NCI-H460 (cell line): Measurements from ENCODE around the gene ILF3. TPM values are rescaled to one million over a fixed set of nuclear protein-coding genes. Genes with fewer than 3 reads are reported as not detected.

Experiments
- DNase-seq: peaks from one replicate; pipeline ENCODE4 v3.0.0-alpha.2; 2016; ENCODE audit warnings: low read depth; ENCODE audit errors: extremely low read depth
- small RNA-seq, 2 experiments: library from RNA; depleted of rRNA; stranded (forward); fragments of <200 nt; gene quantifications; one replicate each; pipeline ENCODE3, GENCODE V24; 2014
- total RNA-seq: library from RNA; depleted of rRNA; stranded (reverse); fragments of >200 nt; shearing (Covaris generic); gene quantifications from 2 replicates; pipeline ENCODE4 v1.2.3, GENCODE V29; 2014; rRNA removed

Gene ILF3
- total RNA-seq, 1 experiment from 2014 or later = 112 TPM

DNA sequence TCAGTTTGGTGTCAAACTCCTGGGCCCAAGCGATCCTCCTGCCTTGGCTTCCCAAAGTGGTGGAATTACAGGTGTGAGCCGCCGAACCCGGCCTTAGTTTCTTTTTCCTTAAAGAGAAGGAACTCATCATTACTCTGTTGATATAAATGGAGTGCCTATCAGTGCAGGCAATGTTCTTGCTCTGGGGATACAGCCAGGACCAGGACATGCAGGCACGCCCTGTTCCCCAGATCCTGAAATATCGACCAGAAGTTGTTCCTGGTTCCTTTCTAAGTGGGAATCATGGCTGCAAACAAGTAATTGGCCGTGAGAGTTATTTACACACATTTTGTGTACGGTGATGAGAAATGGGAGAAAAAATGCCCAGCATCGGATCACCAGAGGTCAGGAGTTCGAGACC is 72.1 kb downstream of the ILF3 start:
- no peak for DNase-seq

DNA sequence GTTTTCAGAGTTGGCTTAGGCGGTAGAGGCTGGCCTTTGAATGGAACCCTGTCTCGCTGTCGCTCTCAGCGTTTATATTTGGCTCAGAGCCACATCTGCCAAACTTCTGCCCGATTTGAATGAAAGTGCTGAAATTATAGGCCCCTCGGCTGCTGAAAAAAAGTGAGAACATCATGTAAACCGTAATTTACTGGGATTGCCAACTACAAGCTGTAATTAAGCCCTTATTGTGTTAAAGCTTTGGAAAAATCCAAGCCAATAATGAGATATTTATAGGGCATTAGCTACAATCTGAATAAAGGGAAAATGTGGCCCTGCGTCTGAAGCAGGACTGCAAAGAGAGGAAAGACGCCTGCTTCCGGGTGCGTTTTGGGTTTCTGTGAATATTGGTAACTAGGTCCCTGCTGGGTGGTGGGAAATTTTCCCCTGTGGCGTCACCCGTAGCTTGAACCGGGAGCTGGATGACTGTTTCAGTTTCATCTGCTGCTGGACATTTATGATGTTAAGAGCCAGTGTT is 73.6 kb downstream of the ILF3 start:
- no peak for DNase-seq

DNA sequence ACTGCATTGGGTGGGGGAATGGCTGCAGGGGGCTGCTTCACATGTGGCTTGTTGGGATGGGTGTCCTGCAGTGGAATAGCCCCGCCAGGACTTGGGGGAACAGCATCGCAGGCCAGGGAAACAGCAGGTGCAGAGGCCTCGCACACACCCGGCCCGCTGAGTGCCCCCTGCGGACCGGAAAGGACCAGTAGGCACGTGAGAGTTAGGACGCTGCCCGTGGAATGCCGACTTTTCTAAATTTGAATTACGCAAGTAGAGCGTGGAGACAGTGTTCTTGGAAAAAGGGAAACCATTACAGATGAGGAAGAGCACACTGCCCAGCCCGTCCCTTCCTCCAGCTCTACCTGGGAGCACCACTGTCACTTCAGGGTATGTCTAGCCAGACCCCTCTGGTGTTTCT is 75.3 kb downstream of the ILF3 start:
- no peak for DNase-seq

DNA sequence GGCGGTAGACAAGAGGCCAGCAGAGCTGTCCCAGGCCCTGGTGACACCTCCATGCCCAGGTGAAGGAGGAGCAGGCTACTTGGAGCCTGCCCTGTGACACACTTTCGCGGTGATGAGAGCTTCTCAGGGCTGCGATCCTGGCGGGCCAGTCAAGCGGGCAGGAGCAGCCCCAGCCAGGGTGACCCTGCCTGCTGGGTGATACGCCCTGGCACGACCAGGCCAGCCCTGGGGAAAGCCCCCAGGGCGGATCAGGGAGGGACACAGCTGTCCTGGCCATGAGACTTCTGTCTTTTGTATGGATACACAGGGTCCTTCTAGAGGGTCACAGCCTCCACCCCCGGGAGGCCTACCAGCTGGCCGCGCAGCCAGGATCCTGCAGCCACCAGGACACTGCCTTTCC is 76.8 kb downstream of the ILF3 start:
- DNase-seq = no peak

DNA sequence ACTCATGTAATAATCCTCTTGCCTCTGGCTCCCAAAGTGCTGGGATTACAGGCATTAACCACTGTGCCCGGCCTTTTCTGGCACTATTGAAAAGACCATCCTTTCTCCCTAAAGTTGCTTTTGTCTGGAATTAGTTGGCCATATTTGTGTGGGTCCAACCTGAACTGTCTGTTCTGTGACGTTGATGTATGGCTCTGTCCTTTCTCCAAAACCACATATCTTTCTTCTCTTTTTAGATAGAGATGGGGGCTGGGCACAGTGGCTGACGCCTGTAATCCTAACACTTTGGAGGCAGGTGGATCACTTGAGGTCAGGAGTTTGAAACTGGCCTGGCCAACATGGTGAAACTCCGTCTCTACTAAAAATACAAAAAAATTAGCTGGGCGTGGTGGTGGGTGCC is 81.6 kb downstream of the ILF3 start:
- no peak for DNase-seq

DNA sequence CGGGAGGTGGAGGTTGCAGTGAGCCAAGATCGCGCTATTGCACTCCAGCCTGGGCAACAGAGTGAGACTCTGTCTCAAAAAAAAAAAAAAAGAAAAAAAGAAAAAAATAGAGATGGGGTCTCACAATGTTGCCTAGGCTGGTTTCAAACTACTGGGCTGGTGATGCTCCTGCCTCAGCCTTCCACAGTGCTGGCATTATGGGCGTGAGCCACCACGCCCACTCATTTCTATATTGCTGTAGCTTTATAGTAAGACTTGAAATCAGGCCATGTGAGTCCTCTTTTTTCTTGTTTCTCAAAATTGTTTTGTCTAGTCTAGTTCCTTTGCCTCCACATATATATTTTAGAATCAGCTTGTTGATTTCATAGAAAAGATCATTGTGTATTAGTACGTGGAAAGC is 82.0 kb downstream of the ILF3 start:
- DNase-seq = no peak

DNA sequence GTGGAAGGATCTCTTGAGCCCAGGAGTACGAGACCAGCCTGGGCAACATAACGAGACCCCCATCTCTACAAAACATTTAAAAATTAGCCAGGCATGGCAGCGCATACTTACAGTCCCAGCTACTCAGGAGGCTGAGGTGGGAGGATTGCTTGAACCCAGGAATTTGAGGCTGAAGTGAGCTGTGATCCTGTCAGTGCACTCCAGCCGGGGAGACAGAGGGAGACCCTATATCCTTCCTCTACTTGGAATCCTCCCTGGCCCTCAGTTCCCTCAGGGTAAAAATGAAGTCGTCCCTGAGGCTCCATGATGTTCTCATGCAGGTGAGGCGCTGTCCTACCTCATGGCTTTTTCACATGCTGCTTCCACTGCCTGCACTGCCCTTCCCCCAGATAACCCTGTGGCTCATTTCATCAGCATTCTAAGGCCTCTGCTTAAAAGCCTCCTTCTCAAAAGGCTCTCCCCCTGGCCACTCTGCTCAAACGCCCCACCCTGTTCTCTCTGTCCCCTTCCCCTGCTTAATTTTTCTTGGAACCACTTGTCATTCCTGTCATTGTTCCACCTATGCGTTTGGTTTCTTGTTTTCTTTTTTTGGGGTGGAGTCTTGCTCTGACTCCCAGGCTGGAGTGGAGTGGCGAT is 82.9 kb downstream of the ILF3 start:
- DNase-seq = no peak

DNA sequence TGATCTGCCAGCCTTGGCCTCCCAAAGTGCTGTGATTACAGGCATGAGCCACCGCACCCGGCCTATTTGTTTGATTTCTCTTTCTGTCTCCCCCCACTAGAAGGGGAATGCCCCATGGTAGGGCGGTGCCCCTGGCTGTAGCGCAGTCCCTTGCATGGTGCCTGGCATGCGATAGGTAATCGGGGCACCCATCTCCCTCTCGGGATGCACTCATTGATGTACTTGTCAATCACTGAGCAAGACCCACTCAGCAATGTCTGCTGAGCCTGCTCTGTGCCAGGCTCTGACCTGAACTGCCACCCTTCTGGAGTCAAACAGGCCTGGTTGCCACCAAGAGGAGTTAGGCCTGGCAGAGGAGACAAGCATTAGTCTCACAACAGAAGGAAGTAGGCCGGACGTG is 83.6 kb downstream of the ILF3 start:
- no peak for DNase-seq

DNA sequence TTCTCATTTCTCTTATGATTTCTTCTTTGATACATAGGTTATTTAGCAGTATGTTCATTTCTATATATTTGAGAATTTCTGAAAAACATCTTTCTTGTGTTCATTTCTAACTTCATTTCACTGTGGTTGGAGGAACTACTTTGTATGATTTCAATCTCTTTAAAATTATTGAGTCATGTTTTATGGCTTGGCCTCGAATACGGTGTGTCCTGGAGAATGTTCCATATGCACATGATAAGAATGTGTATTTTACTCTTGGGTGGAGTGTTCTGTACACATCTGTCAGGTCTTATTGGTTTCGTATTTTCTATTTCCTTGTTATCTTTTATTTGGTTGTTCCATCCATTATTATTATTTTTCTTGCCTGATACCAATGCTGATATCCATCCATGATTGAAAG is 86.7 kb downstream of the ILF3 start:
- DNase-seq = no peak

Small RNA genes lying within 50 kb of the gene (small RNA-seq; reads per million reads assigned to genes)
- gene MIR638 = 0 reads per million in 2 experiments

Other genes starting within 250 kb of the ILF3 start
- gene PDE4A, start 233.8 kb upstream of the ILF3 start, total RNA-seq = 2.1 and 2.2 TPM in 2 replicates
- gene KEAP1, start 151.0 kb upstream of the ILF3 start, total RNA-seq = 65.7 and 70.5 TPM in 2 replicates
- gene S1PR5, start 136.9 kb upstream of the ILF3 start, total RNA-seq = 1.0 and 1.6 TPM in 2 replicates
- gene ATG4D, start 110.4 kb upstream of the ILF3 start, total RNA-seq = 27.4 and 38.9 TPM in 2 replicates
- gene KRI1, start 88.3 kb upstream of the ILF3 start, total RNA-seq = 17.3 and 18.7 TPM in 2 replicates
- 3.5 and 4.2 TPM in 2 replicates for gene CDKN2D, start 85.4 kb upstream of the ILF3 start, total RNA-seq
- gene AP1M2, start 67.0 kb upstream of the ILF3 start, total RNA-seq = 12.3 and 13.5 TPM in 2 replicates
- gene SLC44A2, start 28.8 kb upstream of the ILF3 start, total RNA-seq = 2.6 TPM in 2 replicates
- gene QTRT1, start 47.1 kb downstream of the ILF3 start, total RNA-seq = 30.0 and 31.2 TPM in 2 replicates
- 33.8 and 38.8 TPM in 2 replicates for gene DNM2, start 63.7 kb downstream of the ILF3 start, total RNA-seq
- 14.2 and 17.0 TPM in 2 replicates for gene TMED1, start 181.9 kb downstream of the ILF3 start, total RNA-seq
- gene C19orf38, start 194.1 kb downstream of the ILF3 start, total RNA-seq = 0.50 TPM in 1 of 2 replicates, not detected in the other
- gene CARM1, start 217.2 kb downstream of the ILF3 start, total RNA-seq = 30.0 and 30.6 TPM in 2 replicates